GM23338 (cell line): Measurements from ENCODE around the gene SLC37A3. TPM values are rescaled to one million over a fixed set of nuclear protein-coding genes. Genes with fewer than 3 reads are reported as not detected.
"Not testable (repeated sequence)": the region's sequence is repeated elsewhere in the genome, so short reads cannot be mapped to it uniquely, and the experiment has no call there.

Experiments used
- ATAC-seq: fragments of 200-7000 bp; cut with Tn5 transposase; 3 replicates; pipeline ENCODE4 v1.9.1; 2020
- DNase-seq: peaks from one replicate; pipeline ENCODE4 v3.0.0-alpha.2; 2015; ENCODE audit warnings: low spot score
- H2AFZ ChIP-seq: fragments of 200-600 bp; sonication (generic); 2 replicates; pipeline ENCODE4 v1.8.0; 2016; ENCODE audit warnings: antibody characterized with exemption, mild to moderate bottlenecking, moderate library complexity
- H3F3A ChIP-seq: fragments of 200-600 bp; sonication (generic); replicated peaks from 2 replicates; pipeline ENCODE4 v1.8.0; 2017; ENCODE audit warnings: antibody characterized with exemption, mixed run types, low read depth
- H3K27ac ChIP-seq: fragments of 200-600 bp; sonication (generic); 2 replicates; pipeline ENCODE4 v1.6.1; 2016; ENCODE audit warnings: low read depth
- H3K27me3 ChIP-seq: fragments of 200-600 bp; sonication (generic); 2 replicates; pipeline ENCODE4 v1.8.0; 2016; ENCODE audit warnings: mild to moderate bottlenecking, mixed run types, moderate library complexity; ENCODE audit not compliant: insufficient read depth
- H3K36me3 ChIP-seq: fragments of 200-600 bp; sonication (generic); 2 replicates; pipeline ENCODE4 v1.8.0; 2016; ENCODE audit warnings: mild to moderate bottlenecking; ENCODE audit not compliant: insufficient read depth
- H3K4me1 ChIP-seq: fragments of 200-600 bp; sonication (generic); 2 replicates; pipeline ENCODE4 v1.8.0; 2016; ENCODE audit warnings: mild to moderate bottlenecking, moderate library complexity; ENCODE audit not compliant: insufficient read depth
- H3K4me2 ChIP-seq: fragments of 200-600 bp; sonication (generic); 2 replicates; pipeline ENCODE4 v1.7.1; 2017; ENCODE audit warnings: mixed run types
- H3K4me3 ChIP-seq: fragments of 200-600 bp; sonication (generic); 2 replicates; pipeline ENCODE4 v1.6.1; 2016; ENCODE audit warnings: mixed run types
- H3K79me2 ChIP-seq: fragments of 200-600 bp; sonication (generic); replicated peaks from 2 replicates; pipeline ENCODE4 v1.8.0; 2017; ENCODE audit warnings: mild to moderate bottlenecking; ENCODE audit not compliant: insufficient read depth
- H3K9me2 ChIP-seq: fragments of 200-600 bp; sonication (generic); 2 replicates; pipeline ENCODE4 v1.8.0; 2017; ENCODE audit not compliant: insufficient read depth
- H4K20me1 ChIP-seq: fragments of 200-600 bp; sonication (generic); replicated peaks from 2 replicates; pipeline ENCODE4 v1.8.0; 2017; ENCODE audit warnings: mild to moderate bottlenecking; ENCODE audit not compliant: insufficient read depth
- H3K27ac Mint-ChIP-seq: 2 replicates; pipeline ENCODE4 v1.8.0; 2020; ENCODE audit warnings: inconsistent platforms, mild to moderate bottlenecking, moderate library complexity, mixed read lengths
- H3K27me3 Mint-ChIP-seq: 3 replicates; pipeline ENCODE4 v1.8.0; 2022; ENCODE audit warnings: low read depth, mild to moderate bottlenecking, moderate library complexity, mixed read lengths, inconsistent platforms; ENCODE audit not compliant: insufficient read depth, poor library complexity
- H3K36me3 Mint-ChIP-seq: 3 replicates; pipeline ENCODE4 v1.8.0; 2021; ENCODE audit warnings: low read depth, mild to moderate bottlenecking, inconsistent platforms, moderate library complexity, mixed read lengths
- H3K4me1 Mint-ChIP-seq: 3 replicates; pipeline ENCODE4 v1.8.0; 2020; ENCODE audit warnings: mild to moderate bottlenecking, inconsistent platforms, mixed read lengths
- H3K4me3 Mint-ChIP-seq: 3 replicates; pipeline ENCODE4 v1.8.0; 2021; ENCODE audit warnings: moderate library complexity, mild to moderate bottlenecking, inconsistent platforms, mixed read lengths
- H3K9me3 Mint-ChIP-seq: 3 replicates; pipeline ENCODE4 v1.8.0; 2020; ENCODE audit warnings: moderate library complexity, mild to moderate bottlenecking, inconsistent platforms, mixed read lengths
- CREB1 ChIP-seq: fragments of 250-450 bp; sonication (Bioruptor Pico); IDR thresholded peaks from 2 replicates; pipeline ENCODE4 v1.5.0; 2020; ENCODE audit warnings: low read depth, mild to moderate bottlenecking, moderate library complexity
- ETS1 ChIP-seq: IDR thresholded peaks from 2 replicates; pipeline ENCODE4 v1.6.1; 2016; ENCODE audit warnings: antibody characterized with exemption
- EZH2 ChIP-seq: fragments of 200-600 bp; sonication (generic); IDR thresholded peaks from one replicate; pipeline ENCODE4 v1.8.0; 2017; ENCODE audit warnings: antibody characterized with exemption, mild to moderate bottlenecking, low read depth; ENCODE audit not compliant: unreplicated experiment
- EZH2phosphoT487 ChIP-seq: fragments of 200-600 bp; sonication (generic); IDR thresholded peaks from one replicate; pipeline ENCODE4 v1.8.1; 2018; ENCODE audit warnings: antibody characterized with exemption; ENCODE audit not compliant: unreplicated experiment
- JUNB ChIP-seq: IDR thresholded peaks from one replicate; pipeline ENCODE4 v1.6.1; 2016; ENCODE audit warnings: antibody characterized with exemption; ENCODE audit not compliant: unreplicated experiment
- NANOG ChIP-seq: IDR thresholded peaks from 2 replicates; pipeline ENCODE4 v1.6.1; 2016; ENCODE audit warnings: antibody characterized with exemption, borderline replicate concordance
- POLR2AphosphoS5 ChIP-seq: IDR thresholded peaks from 2 replicates; pipeline ENCODE4 v1.6.1; 2016; ENCODE audit warnings: antibody characterized with exemption, low read depth
- REST ChIP-seq: IDR thresholded peaks from one replicate; pipeline ENCODE4 v1.6.1; 2018; ENCODE audit warnings: antibody characterized with exemption; ENCODE audit not compliant: unreplicated experiment
- ZNF331 ChIP-seq: fragments of 250-450 bp; sonication (Bioruptor Pico); IDR thresholded peaks from 2 replicates; pipeline ENCODE4 v1.5.0; 2020; ENCODE audit warnings: low read depth, mild to moderate bottlenecking, moderate library complexity
- ZNF462 ChIP-seq: fragments of 250-450 bp; sonication (Bioruptor Pico); IDR thresholded peaks from 2 replicates; pipeline ENCODE4 v1.5.0; 2020; ENCODE audit warnings: mild to moderate bottlenecking, moderate library complexity
- polyA plus RNA-seq: library from polyadenylated mRNA; unstranded; fragments of >200 nt; fragmentation: Nextera tagmentation; extraction: Ambion mirVana; gene quantifications from 2 replicates; pipeline ENCODE4 v1.2.1, GENCODE V29; 2016
- total RNA-seq: library from RNA; depleted of rRNA; stranded (reverse); fragments of >200 nt; shearing (Covaris generic); gene quantifications from 2 replicates; pipeline ENCODE4 v1.2.3, GENCODE V29; 2014

SLC37A3 gene
- total and polyA plus RNA-seq, 2 experiments from 2014 or later, result 35.6 to 86.2 TPM

- TF ChIP-seq EZH2 (no peak), ZNF331 (CRISPR knock-in tag) (no peak), EZH2phosphoT487 (no peak), NANOG (no peak), JUNB (no peak)
Observed at GRCh38 chr7:140418653-140419052, 20.3 kb upstream of the SLC37A3 start (continued).

GRCh38 chr7:140418156-140418472 is 19.8 kb upstream of the SLC37A3 start:
- not testable (repeated sequence) for H2AFZ ChIP-seq, H3K27me3 Mint-ChIP-seq, H3K79me2 ChIP-seq, H3K36me3 ChIP-seq, ATAC-seq, H3K4me3 ChIP-seq, H3K4me1 ChIP-seq, H3K4me1 Mint-ChIP-seq, H3K4me3 Mint-ChIP-seq, H3K9me3 Mint-ChIP-seq, H3K4me2 ChIP-seq, H3F3A ChIP-seq, H3K27me3 ChIP-seq, H3K27ac ChIP-seq, H3K27ac Mint-ChIP-seq, H4K20me1 ChIP-seq, H3K9me2 ChIP-seq, DNase-seq, H3K36me3 Mint-ChIP-seq

- no peak for DNase-seq
- ATAC-seq, result no peak
- Histone ChIP-seq H3K36me3 (no peaks in the 10 kb centered on the region; the same call in 1 of the 2 replicates), H3K9me2 (no peaks in the 10 kb centered on the region), H3K79me2 (no peaks in the 10 kb centered on the region), H3K27ac (no peak overlapping the region), H3K4me2 (no peak overlapping the region), H3K4me1 (no peaks in the 10 kb centered on the region), H3F3A (no peaks in the 10 kb centered on the region), H2AFZ (no peak overlapping the region), H3K27me3 (no peaks in the 10 kb centered on the region), H3K4me3 (no peak overlapping the region), H4K20me1 (no peaks in the 10 kb centered on the region)
- Mint-ChIP-seq H3K4me3 (no peak overlapping the region), H3K27me3 (peaks cover 6% of the 10 kb centered on the region), H3K4me1 (peaks cover 4% of the 10 kb centered on the region; the same call in 2 of the 3 replicates), H3K36me3 (peaks cover 12% of the 10 kb centered on the region), H3K27ac (no peak overlapping the region), H3K9me3 (no peaks in the 10 kb centered on the region)
- TF ChIP-seq POLR2AphosphoS5 (no peak), ZNF462 (CRISPR knock-in tag) (no peak), CREB1 (CRISPR knock-in tag) (no peak), NANOG (no peak), REST (no peak), ETS1 (no peak)
Observed at GRCh38 chr7:140417456-140418155, 19.3 kb upstream of the SLC37A3 start.
